Activated CD4-positive, alpha-beta T cell treated with anti-CD3 and anti-CD28 coated beads for 36 hours (primary cell): ENCODE results near the gene PWWP3B. TPM values are rescaled to one million over a fixed set of nuclear protein-coding genes. Genes with fewer than 3 reads are reported as not detected.
"Not testable (repeated sequence)": the region's sequence is repeated elsewhere in the genome, so short reads cannot be mapped to it uniquely, and the experiment has no call there.

Source experiments
- ATAC-seq: fragments of 200-7000 bp; cut with Tn5 transposase; one replicate; pipeline ENCODE4 v1.10.0; 2021; ENCODE audit warnings: mild to moderate bottlenecking, moderate library complexity
- CTCF ChIA-PET: fragments of 350-600 bp; sonication (Branson Sonifier 250); formaldehyde crosslinking; loops from one replicate; lab custom pipeline; 2021; ENCODE audit warnings: antibody characterized with exemption; lab: Charles Lee
- POLR2A ChIA-PET: fragments of 350-600 bp; sonication (Branson Sonifier 250); formaldehyde crosslinking; loops from one replicate; lab custom pipeline; 2021; ENCODE audit warnings: antibody characterized with exemption, inconsistent platforms; lab: Charles Lee
- DNase-seq: peaks from one replicate; pipeline ENCODE4 v3.0.0-alpha.2; 2020
- H3K27ac Mint-ChIP-seq: one replicate; pipeline ENCODE4 v1.8.0; 2021; ENCODE audit warnings: mixed read lengths
- H3K27me3 Mint-ChIP-seq: one replicate; pipeline ENCODE4 v1.8.0; 2021; ENCODE audit warnings: mixed read lengths
- H3K36me3 Mint-ChIP-seq: one replicate; pipeline ENCODE4 v1.8.0; 2021; ENCODE audit warnings: low read depth, mixed read lengths
- H3K4me1 Mint-ChIP-seq: one replicate; pipeline ENCODE4 v1.8.0; 2021; ENCODE audit warnings: mixed read lengths
- H3K4me3 Mint-ChIP-seq: one replicate; pipeline ENCODE4 v1.8.0; 2021; ENCODE audit warnings: mild to moderate bottlenecking, moderate library complexity, mixed read lengths
- H3K9me3 Mint-ChIP-seq: one replicate; pipeline ENCODE4 v1.8.0; 2021; ENCODE audit warnings: low read depth, mixed read lengths
- intact Hi-C, 2 experiments: fragments of 100-400 bp; cut with DNase I in 1 of 2; cut with micrococcal nuclease in 1 of 2; formaldehyde crosslinking; loops; one replicate each; pipeline versions ENCODE4 v1.14.2 to v1.15.1; 2022 to 2024; cut with DNase I, micrococcal nuclease
- total RNA-seq, 2 experiments: library from RNA; stranded (reverse); gene quantifications; one replicate each; pipeline ENCODE4 v1.2.3, GENCODE V29; 2021

PWWP3B gene
- not detected for total RNA-seq

DNA sequence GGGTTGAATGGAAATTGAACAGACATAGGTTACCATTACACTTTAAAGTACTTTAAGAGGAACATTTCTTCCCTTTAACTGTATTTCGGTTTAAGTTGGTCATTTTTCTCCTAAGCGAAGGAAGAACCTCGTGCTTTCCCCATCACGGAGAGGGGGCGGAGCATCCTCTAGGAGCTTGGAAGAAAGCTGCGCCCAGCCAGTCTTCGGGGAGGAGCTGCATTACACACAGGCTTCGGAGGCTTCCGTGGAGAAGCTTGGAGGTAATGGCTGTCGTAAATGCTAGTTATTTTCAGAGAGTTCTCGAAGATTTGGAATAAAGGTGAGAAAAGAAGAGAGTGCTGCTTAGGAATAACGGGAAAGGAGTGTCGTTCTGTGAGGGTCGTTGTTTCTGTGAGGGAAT, at the start of gene PWWP3B:
Gene PWWP3B (plus strand): TSS at position 199 of the 400 bp plus-strand sequence. CDS start 37,128 bp downstream, outside the sequence.
- ATAC-seq (no peak), DNase-seq (no peak)
- no peaks in the 10 kb centered on the region for H3K4me1 Mint-ChIP-seq
- intact Hi-C loops = no loop called here
- no peak within 1 kb of the TSS for H3K27ac Mint-ChIP-seq
- CTCF ChIA-PET = interaction anchor here (0.7 kb wide), 1 partner anchor 234 kb away, joined by 3 read pairs; no protein-coding TSS in a partner anchor
- no peaks in the 10 kb centered on the region for H3K9me3 Mint-ChIP-seq
- H3K36me3 Mint-ChIP-seq = no peaks in the 10 kb centered on the region
- no peaks in the 10 kb centered on the region for H3K27me3 Mint-ChIP-seq
- no peak within 1 kb of the TSS for H3K4me3 Mint-ChIP-seq
- POLR2A ChIA-PET = no interaction called here

DNA sequence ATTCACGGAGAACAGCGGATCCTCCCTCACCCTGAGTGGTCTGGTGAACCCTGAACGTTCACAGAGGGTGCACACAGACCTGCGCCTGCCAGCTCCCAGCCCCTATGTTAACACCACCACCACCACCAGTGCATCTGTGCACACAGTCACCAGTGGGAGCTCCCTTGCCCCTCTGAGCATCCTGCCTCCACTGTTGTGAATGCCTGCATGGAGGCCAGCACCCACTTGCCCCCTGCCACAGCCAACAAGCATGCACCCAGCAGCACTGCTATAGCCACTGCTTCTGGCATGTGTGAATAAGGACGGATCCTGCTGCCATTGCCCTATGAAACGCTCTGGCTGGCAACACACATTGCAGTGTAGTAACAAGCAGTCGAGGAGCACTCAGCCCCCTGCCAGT, 29.1 kb upstream of the PWWP3B start:
- H3K9me3 Mint-ChIP-seq = peaks cover 2% of the 10 kb centered on the region
- H3K36me3 Mint-ChIP-seq = no peaks in the 10 kb centered on the region
- H3K4me1 Mint-ChIP-seq = no peaks in the 10 kb centered on the region
- intact Hi-C loops = no loop called here
- no peak for ATAC-seq
- POLR2A ChIA-PET = no interaction called here
- H3K4me3 Mint-ChIP-seq = no peak overlapping the region
- H3K27me3 Mint-ChIP-seq = no peaks in the 10 kb centered on the region
- CTCF ChIA-PET = no interaction called here
- no peak overlapping the region for H3K27ac Mint-ChIP-seq
- DNase-seq = no peak

- H3K36me3 Mint-ChIP-seq = no peaks in the 10 kb centered on the region
- DNase-seq = no peak
- ChIA-PET CTCF (no interaction called here), POLR2A (interaction anchor here (0.6 kb wide), 1 partner anchor 16 kb away, joined by 3 read pairs; no protein-coding TSS in a partner anchor)
- H3K27ac Mint-ChIP-seq = no peak overlapping the region
- H3K4me1 Mint-ChIP-seq = no peaks in the 10 kb centered on the region
- peaks cover 2% of the 10 kb centered on the region for H3K9me3 Mint-ChIP-seq
- no peak for ATAC-seq
- no peak overlapping the region for H3K4me3 Mint-ChIP-seq
- intact Hi-C loops = no loop called here
- no peaks in the 10 kb centered on the region for H3K27me3 Mint-ChIP-seq
Observed at GRCh38 chrX:106144755-106145639, 23.1 kb upstream of the PWWP3B start.

DNA sequence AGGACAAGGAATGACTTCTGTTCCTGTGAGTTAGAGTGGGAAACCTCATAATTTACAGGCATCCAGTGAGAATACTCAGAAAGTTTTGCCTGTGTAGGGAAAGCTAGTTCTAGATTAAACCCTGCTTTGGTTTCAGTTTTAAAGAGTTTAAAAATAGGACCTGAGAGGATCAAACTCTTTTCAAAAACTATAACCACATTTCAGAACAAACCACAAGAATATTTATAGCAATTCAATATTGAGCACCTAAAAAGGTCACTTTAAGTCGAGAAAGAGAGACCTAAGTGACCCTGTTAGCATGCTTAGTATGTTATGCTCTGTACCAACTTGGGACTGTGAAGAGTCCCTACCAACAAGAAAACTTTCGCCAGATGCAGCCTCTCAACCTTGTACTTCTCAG, 17.4 kb upstream of the PWWP3B start:
- Mint-ChIP-seq H3K27me3 (no peaks in the 10 kb centered on the region), H3K9me3 (no peaks in the 10 kb centered on the region), H3K27ac (no peak overlapping the region), H3K36me3 (no peaks in the 10 kb centered on the region), H3K4me1 (no peaks in the 10 kb centered on the region), H3K4me3 (no peak overlapping the region)
- DNase-seq (no peak), ATAC-seq (no peak)
- CTCF ChIA-PET = no interaction called here
- intact Hi-C loops = no loop called here
- POLR2A ChIA-PET = no interaction called here

DNA sequence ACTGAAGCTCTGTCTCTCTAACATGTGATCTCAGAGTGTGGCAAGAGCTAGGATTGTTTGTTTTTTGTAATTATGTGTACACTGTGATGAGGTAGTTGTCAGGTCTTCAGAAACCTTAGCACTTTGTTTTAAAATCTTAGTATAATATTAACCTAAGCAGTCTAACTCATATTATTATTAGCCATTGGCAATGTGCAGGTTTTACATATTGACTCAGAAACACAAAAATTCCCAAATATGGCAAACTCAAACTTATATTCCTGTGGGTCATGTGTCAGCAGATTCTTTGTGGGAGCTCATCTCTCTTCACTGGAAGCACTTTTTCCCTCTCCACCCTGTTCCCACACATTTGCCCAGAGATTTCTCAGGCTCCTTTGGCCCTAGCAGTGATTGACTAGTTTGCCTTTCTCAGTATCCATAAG, 8.2 kb upstream of the PWWP3B start:
- H3K4me1 Mint-ChIP-seq = no peaks in the 10 kb centered on the region
- H3K36me3 Mint-ChIP-seq = no peaks in the 10 kb centered on the region
- no peak overlapping the region for H3K27ac Mint-ChIP-seq
- ChIA-PET POLR2A (interaction anchor here (0.5 kb wide), 1 partner anchor 15 kb away, joined by 3 read pairs; no protein-coding TSS in a partner anchor), CTCF (no interaction called here)
- ATAC-seq = no peak
- H3K27me3 Mint-ChIP-seq = no peaks in the 10 kb centered on the region
- H3K4me3 Mint-ChIP-seq = no peak overlapping the region
- DNase-seq = no peak
- no peaks in the 10 kb centered on the region for H3K9me3 Mint-ChIP-seq
- intact Hi-C loops = no loop called here

DNA sequence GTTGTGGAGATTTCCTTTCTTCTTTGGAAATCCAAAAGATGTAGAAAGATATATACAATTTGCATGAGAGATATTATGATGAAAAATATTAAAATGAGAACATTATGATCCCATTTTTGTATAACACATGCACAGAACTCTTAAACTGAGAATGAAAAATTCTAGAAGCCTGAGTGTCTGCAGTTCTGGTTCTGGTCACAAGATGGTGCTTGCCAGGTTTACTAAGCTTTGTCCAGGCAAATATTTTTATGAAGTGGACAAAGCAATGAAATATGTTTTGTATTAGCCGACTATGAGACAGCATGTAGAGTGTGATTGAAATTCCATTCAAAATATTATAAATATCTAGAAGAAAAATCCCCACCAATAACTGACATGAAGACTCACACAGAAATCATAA, 2.2 kb downstream of the PWWP3B start:
- ATAC-seq (no peak), DNase-seq (no peak)
- H3K27me3 Mint-ChIP-seq = no peaks in the 10 kb centered on the region
- no peaks in the 10 kb centered on the region for H3K36me3 Mint-ChIP-seq
- POLR2A ChIA-PET = no interaction called here
- no peaks in the 10 kb centered on the region for H3K4me1 Mint-ChIP-seq
- no peak overlapping the region for H3K27ac Mint-ChIP-seq
- no peak overlapping the region for H3K4me3 Mint-ChIP-seq
- intact Hi-C loops = no loop called here
- H3K9me3 Mint-ChIP-seq = no peaks in the 10 kb centered on the region
- CTCF ChIA-PET = no interaction called here

GRCh38 chrX:106171293-106171820, 3.3 kb downstream of the PWWP3B start:
- CTCF ChIA-PET = no interaction called here
- Mint-ChIP-seq H3K36me3 (no peaks in the 10 kb centered on the region), H3K4me3 (no peak overlapping the region), H3K9me3 (no peaks in the 10 kb centered on the region), H3K27me3 (no peaks in the 10 kb centered on the region), H3K4me1 (no peaks in the 10 kb centered on the region), H3K27ac (no peak overlapping the region)
- intact Hi-C loops = no loop called here
- DNase-seq = no peak
- POLR2A ChIA-PET = no interaction called here
- ATAC-seq = no peak

DNA sequence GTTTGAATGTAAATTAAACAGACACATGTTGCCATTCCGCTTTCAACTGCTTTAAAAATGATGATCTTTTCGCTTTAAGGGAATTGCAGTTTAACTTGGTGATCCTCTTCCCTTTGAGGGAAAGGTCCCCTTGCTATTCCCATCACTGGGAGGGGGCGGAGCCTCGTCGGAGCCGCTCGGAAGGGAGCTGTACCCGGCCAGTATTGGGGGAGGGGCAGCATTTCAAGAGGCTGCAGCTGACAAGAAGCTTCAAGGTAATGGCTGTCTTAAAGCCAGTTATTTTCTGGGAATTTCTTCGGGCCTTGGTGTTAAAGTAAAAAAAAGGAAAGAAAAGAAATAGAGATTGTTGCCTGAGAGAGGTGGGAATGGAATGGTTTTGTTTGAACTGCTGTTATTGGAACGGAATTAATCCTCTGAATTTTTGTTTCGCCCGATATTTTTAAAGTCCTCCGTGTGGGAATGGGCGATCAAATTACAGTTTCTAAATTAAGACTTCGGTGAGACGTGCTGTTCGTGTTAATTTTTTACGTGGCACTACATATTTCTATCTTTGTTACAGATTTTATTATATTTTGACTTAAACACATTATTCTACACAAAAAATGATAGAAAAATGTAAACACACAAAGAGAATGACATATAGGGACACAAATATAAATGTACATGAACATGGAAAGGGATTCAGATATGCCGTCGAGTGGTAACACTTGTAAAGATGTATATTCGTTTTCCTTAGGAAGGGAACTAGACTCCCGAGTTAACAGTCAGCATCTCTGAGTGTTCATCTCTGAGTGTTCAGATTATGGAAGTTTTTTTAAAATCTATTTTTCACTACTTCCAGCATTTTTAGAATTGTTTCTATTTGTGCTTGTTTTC, 9.2 kb downstream of the PWWP3B start:
- Mint-ChIP-seq H3K4me1 (no peaks in the 10 kb centered on the region), H3K27ac (no peak overlapping the region), H3K4me3 (no peak overlapping the region), H3K9me3 (no peaks in the 10 kb centered on the region), H3K36me3 (no peaks in the 10 kb centered on the region), H3K27me3 (no peaks in the 10 kb centered on the region)
- intact Hi-C loops = no loop called here
- ChIA-PET CTCF (no interaction called here), POLR2A (no interaction called here)
- no peak for ATAC-seq
- no peak for DNase-seq

- CTCF ChIA-PET = no interaction called here
- POLR2A ChIA-PET = no interaction called here
- Mint-ChIP-seq H3K9me3 (no peaks in the 10 kb centered on the region), H3K4me1 (no peaks in the 10 kb centered on the region), H3K27me3 (no peaks in the 10 kb centered on the region), H3K27ac (no peak overlapping the region), H3K4me3 (no peak overlapping the region), H3K36me3 (no peaks in the 10 kb centered on the region)
- no peak for ATAC-seq
- intact Hi-C loops = no loop called here
- DNase-seq = no peak
Observed at GRCh38 chrX:106177982-106178321, 9.8 kb downstream of the PWWP3B start.

DNA sequence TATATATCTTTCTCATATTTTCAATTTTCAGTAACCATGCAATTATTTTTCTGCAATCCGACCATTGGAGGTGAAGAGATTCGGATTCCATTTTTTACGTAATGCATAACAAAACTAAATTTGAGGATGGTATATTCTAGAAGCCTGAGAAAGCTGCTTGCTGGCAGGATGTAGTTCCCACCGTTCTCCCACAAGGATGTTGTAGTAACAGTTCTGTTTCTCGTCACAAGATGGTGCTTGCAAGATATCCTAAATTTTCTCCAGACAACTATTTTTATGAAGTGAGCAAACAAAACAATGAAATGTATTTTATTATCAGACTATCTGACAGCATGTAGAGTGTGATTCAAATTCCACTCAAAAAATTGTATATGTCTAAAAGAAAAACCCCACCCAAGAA, 10.7 kb downstream of the PWWP3B start:
- CTCF ChIA-PET = no interaction called here
- Mint-ChIP-seq H3K9me3 (no peaks in the 10 kb centered on the region), H3K36me3 (no peaks in the 10 kb centered on the region), H3K27me3 (no peaks in the 10 kb centered on the region), H3K4me1 (no peaks in the 10 kb centered on the region), H3K4me3 (no peak overlapping the region), H3K27ac (no peak overlapping the region)
- intact Hi-C loops = no loop called here
- POLR2A ChIA-PET = no interaction called here
- no peak for ATAC-seq
- no peak for DNase-seq

DNA sequence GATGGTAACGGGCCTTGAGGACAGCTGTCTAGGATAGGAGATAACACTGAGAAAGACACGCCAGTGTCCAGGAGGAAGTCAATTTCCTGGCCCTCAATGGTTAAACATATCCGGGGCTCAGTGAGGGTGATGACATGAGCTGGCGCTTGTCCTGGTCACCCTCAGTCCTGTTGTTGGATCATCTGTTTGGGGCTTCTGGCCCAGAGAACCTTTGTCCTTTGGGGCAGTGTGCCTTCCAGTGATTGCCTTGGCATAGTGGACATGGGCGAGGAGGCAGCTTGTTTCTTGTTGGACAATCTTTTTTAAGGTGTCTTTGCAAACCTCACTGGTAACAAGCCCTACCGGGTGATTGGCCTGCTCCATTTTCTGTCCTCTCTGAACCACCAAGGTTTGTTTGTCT, 15.6 kb downstream of the PWWP3B start:
- H3K4me3 Mint-ChIP-seq, POLR2A ChIA-PET, H3K27ac Mint-ChIP-seq, ATAC-seq, DNase-seq, H3K36me3 Mint-ChIP-seq, H3K9me3 Mint-ChIP-seq, CTCF ChIA-PET, intact Hi-C loops, H3K27me3 Mint-ChIP-seq, H3K4me1 Mint-ChIP-seq: not testable (repeated sequence)
